ENCODE measurements around the gene SPNS2. TPM values are rescaled to one million over a fixed set of nuclear protein-coding genes. Genes with fewer than 3 reads are reported as not detected.

Gene SPNS2
- total and polyA plus RNA-seq, 4 donors = 2.3 to 56.2 (median 17.2) TPM

- 77 to 82% methylated on average over 8 of the region's 8 CpGs for whole genome bisulfite sequencing, 2 donors
- intact Hi-C loops (cut with DNase I) = no loop called here
- Histone ChIP-seq H3K36me3 (ENCODE audit: control insufficient read depth in 1 of 2, insufficient read depth in 2 of 2, low read length in 1 of 2) (no peaks in the 10 kb centered on the region), H3K9me3 (ENCODE audit: control insufficient read depth, low read length) (no peaks in the 10 kb centered on the region), H3K4me1 (ENCODE audit: control insufficient read depth in 1 of 2, insufficient read depth in 2 of 2, low read length in 2 of 2) (no peaks in the 10 kb centered on the region), H3K27me3 (ENCODE audit: control insufficient read depth in 1 of 2, insufficient read depth in 2 of 2, low read length in 1 of 2) (no peaks in the 10 kb centered on the region), H3K27ac (ENCODE audit: low read depth in 1 of 2, low read length in 2 of 2) (no peak overlapping the region), H3K4me3 (ENCODE audit: low read length in 2 of 2) (no peak overlapping the region)
- DNase-seq (no peak), ATAC-seq (ENCODE audit: low FRiP score) (no peak)
Observed at GRCh38 chr17:4520894-4521600, 22.4 kb downstream of the SPNS2 start.

DNA sequence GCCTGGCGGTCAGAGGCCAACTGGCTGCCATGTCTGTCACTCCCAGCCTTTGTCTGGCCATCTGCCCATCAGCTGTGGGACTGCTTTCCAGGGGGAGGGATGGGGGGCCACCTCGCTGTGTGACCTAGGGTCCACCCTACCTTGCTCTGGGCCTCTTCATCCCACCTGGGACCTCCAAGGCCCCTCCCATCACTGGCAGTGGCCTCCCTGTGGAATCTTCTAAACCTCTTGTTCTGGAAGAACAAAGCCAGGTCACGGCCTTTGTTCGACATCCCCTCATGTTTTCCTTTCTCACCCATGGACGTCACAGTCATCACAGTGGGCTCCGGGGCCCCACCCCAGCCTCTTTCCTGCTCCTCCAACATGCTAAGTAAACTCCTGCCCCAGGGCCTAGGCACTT is 24.0 kb downstream of the SPNS2 start:
- WGBS, 2 donors = 91 to 93% methylated on average over 6 of the region's 6 CpGs
- DNase-seq (no peak), ATAC-seq (ENCODE audit: low FRiP score) (no peak)
- H3K9me3 ChIP-seq (ENCODE audit: control insufficient read depth, low read length) = no peaks in the 10 kb centered on the region
- no peak overlapping the region for H3K4me3 ChIP-seq (ENCODE audit: low read length in 2 of 2)
- no peaks in the 10 kb centered on the region for H3K27me3 ChIP-seq (ENCODE audit: control insufficient read depth in 1 of 2, insufficient read depth in 2 of 2, low read length in 1 of 2)
- no peak overlapping the region for H3K27ac ChIP-seq (ENCODE audit: low read depth in 1 of 2, low read length in 2 of 2)
- intact Hi-C loops (cut with DNase I) = no loop called here
- no peaks in the 10 kb centered on the region for H3K4me1 ChIP-seq (ENCODE audit: control insufficient read depth in 1 of 2, insufficient read depth in 2 of 2, low read length in 2 of 2)
- no peaks in the 10 kb centered on the region for H3K36me3 ChIP-seq (ENCODE audit: control insufficient read depth in 1 of 2, insufficient read depth in 2 of 2, low read length in 1 of 2)

- no peak for ATAC-seq (ENCODE audit: low FRiP score)
- DNase-seq = no peak
- H3K4me3 ChIP-seq (ENCODE audit: low read length in 2 of 2) = no peak overlapping the region
- H3K27me3 ChIP-seq (ENCODE audit: control insufficient read depth in 1 of 2, insufficient read depth in 2 of 2, low read length in 1 of 2) = no peaks in the 10 kb centered on the region
- H3K9me3 ChIP-seq (ENCODE audit: control insufficient read depth, low read length) = no peaks in the 10 kb centered on the region
- intact Hi-C loops (cut with DNase I) = no loop called here
- H3K27ac ChIP-seq (ENCODE audit: low read depth in 1 of 2, low read length in 2 of 2) = no peak overlapping the region
- WGBS, 2 donors = 84 to 85% methylated on average over 8 of the region's 8 CpGs
- no peaks in the 10 kb centered on the region for H3K4me1 ChIP-seq (ENCODE audit: control insufficient read depth in 1 of 2, insufficient read depth in 2 of 2, low read length in 2 of 2)
- no peaks in the 10 kb centered on the region for H3K36me3 ChIP-seq (ENCODE audit: control insufficient read depth in 1 of 2, insufficient read depth in 2 of 2, low read length in 1 of 2)
Observed at GRCh38 chr17:4523946-4524345, 25.3 kb downstream of the SPNS2 start.

DNA sequence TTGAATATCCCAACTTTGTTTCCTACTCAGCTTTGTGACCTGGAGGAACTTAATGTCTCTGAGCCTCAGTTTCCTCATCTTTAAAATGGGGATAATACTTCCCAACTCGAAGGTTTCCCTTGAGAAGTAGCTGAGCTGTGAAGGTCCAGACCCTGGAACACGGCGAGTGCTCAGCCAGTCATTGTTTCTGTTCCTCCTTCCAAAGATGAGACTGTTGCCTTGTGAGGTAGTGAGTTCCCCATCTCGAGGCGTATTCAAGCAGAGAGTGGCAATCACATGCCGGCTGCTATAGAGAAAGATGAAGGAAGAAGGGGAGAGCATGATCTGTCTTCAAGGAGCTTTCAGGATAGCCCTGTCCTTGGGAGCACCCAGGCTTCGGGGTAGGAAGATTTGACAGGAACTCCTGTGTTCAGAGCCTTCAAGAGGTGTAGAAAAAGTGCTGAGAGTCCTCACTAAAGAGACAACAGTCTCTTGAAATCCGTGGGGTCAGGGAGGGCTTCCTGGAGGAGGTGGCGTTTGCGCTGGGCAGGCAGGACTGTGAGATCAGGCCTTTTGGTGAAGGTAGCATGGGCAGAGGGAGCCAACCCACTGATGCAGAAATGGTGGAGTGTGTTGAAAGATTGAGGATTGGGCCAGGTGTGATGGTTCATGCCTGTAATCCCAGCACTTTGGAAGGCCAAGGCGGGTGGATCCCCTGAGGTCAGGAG is 27.2 kb downstream of the SPNS2 start:
- intact Hi-C loops (cut with DNase I) = no loop called here
- Histone ChIP-seq H3K4me3 (ENCODE audit: low read length in 2 of 2) (no peak overlapping the region), H3K9me3 (ENCODE audit: control insufficient read depth, low read length) (no peaks in the 10 kb centered on the region), H3K4me1 (ENCODE audit: control insufficient read depth in 1 of 2, insufficient read depth in 2 of 2, low read length in 2 of 2) (no peaks in the 10 kb centered on the region), H3K27me3 (ENCODE audit: control insufficient read depth in 1 of 2, insufficient read depth in 2 of 2, low read length in 1 of 2) (no peaks in the 10 kb centered on the region), H3K27ac (ENCODE audit: low read depth in 1 of 2, low read length in 2 of 2) (no peak overlapping the region), H3K36me3 (ENCODE audit: control insufficient read depth in 1 of 2, insufficient read depth in 2 of 2, low read length in 1 of 2) (no peaks in the 10 kb centered on the region)
- ATAC-seq (ENCODE audit: low FRiP score) (no peak), DNase-seq (no peak)
- 88 to 91% methylated on average over 11 of the region's 11 CpGs for WGBS, 2 donors

- ATAC-seq (ENCODE audit: low FRiP score) (no peak), DNase-seq (no peak)
- Histone ChIP-seq H3K4me1 (ENCODE audit: control insufficient read depth in 1 of 2, insufficient read depth in 2 of 2, low read length in 2 of 2) (no peaks in the 10 kb centered on the region), H3K4me3 (ENCODE audit: low read length in 2 of 2) (no peak overlapping the region), H3K27ac (ENCODE audit: low read depth in 1 of 2, low read length in 2 of 2) (no peak overlapping the region), H3K9me3 (ENCODE audit: control insufficient read depth, low read length) (no peaks in the 10 kb centered on the region), H3K36me3 (ENCODE audit: control insufficient read depth in 1 of 2, insufficient read depth in 2 of 2, low read length in 1 of 2) (no peaks in the 10 kb centered on the region), H3K27me3 (ENCODE audit: control insufficient read depth in 1 of 2, insufficient read depth in 2 of 2, low read length in 1 of 2) (no peaks in the 10 kb centered on the region)
- intact Hi-C loops (cut with DNase I) = no loop called here
- WGBS, 2 donors = 4 to 7% methylated on average over 1 of the region's 1 CpG
Observed at GRCh38 chr17:4527134-4527533, 28.5 kb downstream of the SPNS2 start.

- Histone ChIP-seq H3K36me3 (ENCODE audit: control insufficient read depth in 1 of 2, insufficient read depth in 2 of 2, low read length in 1 of 2) (no peaks in the 10 kb centered on the region), H3K27me3 (ENCODE audit: control insufficient read depth in 1 of 2, insufficient read depth in 2 of 2, low read length in 1 of 2) (no peaks in the 10 kb centered on the region), H3K4me1 (ENCODE audit: control insufficient read depth in 1 of 2, insufficient read depth in 2 of 2, low read length in 2 of 2) (no peaks in the 10 kb centered on the region), H3K4me3 (ENCODE audit: low read length in 2 of 2) (no peak overlapping the region), H3K9me3 (ENCODE audit: control insufficient read depth, low read length) (no peaks in the 10 kb centered on the region), H3K27ac (ENCODE audit: low read depth in 1 of 2, low read length in 2 of 2) (no peak overlapping the region)
- intact Hi-C loops (cut with DNase I) = no loop called here
- WGBS, 2 donors = 64 to 67% methylated on average over 12 of the region's 12 CpGs
- ATAC-seq (ENCODE audit: low FRiP score) = no peak
- no peak for DNase-seq
Observed at GRCh38 chr17:4527566-4528125, 29.0 kb downstream of the SPNS2 start.

DNA sequence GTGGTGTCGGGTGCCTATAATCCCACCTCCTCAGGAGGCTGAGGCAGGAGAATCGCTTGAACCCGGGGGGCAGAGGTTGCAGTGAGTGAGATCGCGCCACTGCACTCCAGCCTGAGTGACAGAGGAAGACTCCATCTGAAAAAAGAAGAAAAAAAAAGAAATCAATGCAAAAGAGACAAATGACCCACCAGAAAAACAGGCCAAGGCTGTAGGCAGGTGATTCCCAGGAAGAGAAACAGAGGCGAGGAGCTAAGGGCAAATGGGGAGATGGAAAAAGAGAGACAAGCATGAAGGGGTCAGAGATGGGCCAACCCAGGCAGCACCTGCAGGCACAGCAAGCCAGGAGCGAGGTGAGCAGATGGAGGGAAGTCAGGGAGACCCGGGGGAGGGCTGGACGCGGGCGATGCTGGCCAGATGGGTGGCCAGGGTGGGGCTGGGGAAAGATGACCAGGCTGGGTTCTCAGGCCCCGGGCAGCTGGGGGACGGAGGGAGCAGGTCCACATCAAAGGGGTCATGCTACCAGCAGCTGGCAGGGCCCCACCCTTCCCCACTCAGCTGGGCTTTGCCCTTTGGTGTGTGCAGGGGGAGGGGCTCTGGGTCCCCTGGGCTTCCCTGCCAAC is 31.0 kb downstream of the SPNS2 start:
- no peak overlapping the region for H3K4me3 ChIP-seq (ENCODE audit: low read length in 2 of 2)
- no peaks in the 10 kb centered on the region for H3K4me1 ChIP-seq (ENCODE audit: control insufficient read depth in 1 of 2, insufficient read depth in 2 of 2, low read length in 2 of 2)
- intact Hi-C loops (cut with DNase I) = no loop called here
- WGBS, 2 donors = 91% methylated on average over 13 of the region's 13 CpGs
- H3K9me3 ChIP-seq (ENCODE audit: control insufficient read depth, low read length) = no peaks in the 10 kb centered on the region
- H3K36me3 ChIP-seq (ENCODE audit: control insufficient read depth in 1 of 2, insufficient read depth in 2 of 2, low read length in 1 of 2) = no peaks in the 10 kb centered on the region
- DNase-seq (no peak), ATAC-seq (ENCODE audit: low FRiP score) (no peak)
- no peak overlapping the region for H3K27ac ChIP-seq (ENCODE audit: low read depth in 1 of 2, low read length in 2 of 2)
- H3K27me3 ChIP-seq (ENCODE audit: control insufficient read depth in 1 of 2, insufficient read depth in 2 of 2, low read length in 1 of 2) = no peaks in the 10 kb centered on the region

DNA sequence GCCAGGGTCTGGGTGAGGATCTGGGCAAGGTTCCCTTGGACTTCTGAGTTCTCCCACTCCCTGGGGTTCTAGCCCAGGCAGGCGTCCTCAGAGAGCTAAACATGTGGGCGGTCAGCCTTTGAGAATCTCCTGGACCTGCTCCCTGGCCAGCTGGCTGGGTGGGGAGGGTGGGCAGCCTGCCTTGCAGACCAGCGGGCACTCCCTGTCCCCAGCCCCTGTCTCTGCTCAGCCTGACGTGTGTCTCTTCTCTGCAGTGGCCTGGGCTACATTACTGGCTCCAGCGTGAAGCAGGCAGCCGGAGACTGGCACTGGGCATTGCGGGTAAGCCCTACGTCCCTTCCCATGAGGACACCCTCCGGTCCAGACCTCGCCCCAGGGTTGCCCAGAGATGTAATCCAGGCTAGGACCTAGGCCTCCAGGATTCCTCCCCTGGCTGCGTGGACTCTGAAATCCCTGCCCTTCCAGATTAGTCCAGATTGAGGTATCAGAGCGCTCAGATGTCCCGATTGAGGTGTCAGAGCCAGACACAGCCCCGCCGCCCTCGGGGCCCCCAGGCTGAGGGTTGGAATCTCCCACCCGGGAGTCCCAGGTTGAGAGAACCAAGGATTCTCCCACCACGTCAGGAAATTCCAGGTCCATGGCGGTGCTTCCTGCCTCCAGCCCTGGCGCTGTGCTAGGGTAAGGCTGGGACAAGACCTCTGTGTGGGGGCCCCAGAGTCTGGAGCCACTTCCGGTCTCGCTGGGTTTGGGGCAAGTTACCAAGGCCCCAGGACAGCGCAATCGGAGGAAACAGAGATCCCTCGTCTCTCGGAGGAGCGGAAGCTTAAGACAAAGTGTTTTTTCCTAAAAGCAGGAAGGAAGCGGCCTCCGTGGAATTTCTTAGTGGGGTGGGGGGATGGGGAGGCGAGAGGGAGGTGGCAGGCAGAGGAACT is 32.4 kb downstream of the SPNS2 start:
- ATAC-seq (ENCODE audit: low FRiP score) (no peak), DNase-seq (no peak)
- no peak overlapping the region for H3K4me3 ChIP-seq (ENCODE audit: low read length in 2 of 2)
- H3K27me3 ChIP-seq (ENCODE audit: control insufficient read depth in 1 of 2, insufficient read depth in 2 of 2, low read length in 1 of 2) = no peaks in the 10 kb centered on the region
- intact Hi-C loops (cut with DNase I) = no loop called here
- WGBS, 2 donors = 78 to 81% methylated on average over 30 of the region's 30 CpGs
- H3K4me1 ChIP-seq (ENCODE audit: control insufficient read depth in 1 of 2, insufficient read depth in 2 of 2, low read length in 2 of 2) = no peaks in the 10 kb centered on the region
- H3K27ac ChIP-seq (ENCODE audit: low read depth in 1 of 2, low read length in 2 of 2) = no peak overlapping the region
- no peaks in the 10 kb centered on the region for H3K9me3 ChIP-seq (ENCODE audit: control insufficient read depth, low read length)
- no peaks in the 10 kb centered on the region for H3K36me3 ChIP-seq (ENCODE audit: control insufficient read depth in 1 of 2, insufficient read depth in 2 of 2, low read length in 1 of 2)
